HFF-Myc (cell line): ENCODE data around the gene NBAS.
"Not testable (repeated sequence)": the region's sequence is repeated elsewhere in the genome, so short reads cannot be mapped to it uniquely, and the experiment has no call there.

ENCODE experiments used
- DNase-seq: peaks from one replicate; pipeline ENCODE4 v3.0.0-alpha.2; 2011; ENCODE audit warnings: low read depth; ENCODE audit errors: extremely low read depth
- H3K4me3 ChIP-seq: replicated peaks from 2 replicates; pipeline ENCODE4 v1.5.1; 2011; ENCODE audit warnings: low read depth, mild to moderate bottlenecking, control low read depth, low read length
- TF ChIP-seq, protein P1 (sequence below): IDR thresholded peaks from 2 replicates; pipeline ENCODE4 v1.5.1; 2012; ENCODE audit warnings: mild to moderate bottlenecking, low read depth, low read length, control low read depth; ENCODE audit errors: missing control alignments

The NBAS gene

DNA sequence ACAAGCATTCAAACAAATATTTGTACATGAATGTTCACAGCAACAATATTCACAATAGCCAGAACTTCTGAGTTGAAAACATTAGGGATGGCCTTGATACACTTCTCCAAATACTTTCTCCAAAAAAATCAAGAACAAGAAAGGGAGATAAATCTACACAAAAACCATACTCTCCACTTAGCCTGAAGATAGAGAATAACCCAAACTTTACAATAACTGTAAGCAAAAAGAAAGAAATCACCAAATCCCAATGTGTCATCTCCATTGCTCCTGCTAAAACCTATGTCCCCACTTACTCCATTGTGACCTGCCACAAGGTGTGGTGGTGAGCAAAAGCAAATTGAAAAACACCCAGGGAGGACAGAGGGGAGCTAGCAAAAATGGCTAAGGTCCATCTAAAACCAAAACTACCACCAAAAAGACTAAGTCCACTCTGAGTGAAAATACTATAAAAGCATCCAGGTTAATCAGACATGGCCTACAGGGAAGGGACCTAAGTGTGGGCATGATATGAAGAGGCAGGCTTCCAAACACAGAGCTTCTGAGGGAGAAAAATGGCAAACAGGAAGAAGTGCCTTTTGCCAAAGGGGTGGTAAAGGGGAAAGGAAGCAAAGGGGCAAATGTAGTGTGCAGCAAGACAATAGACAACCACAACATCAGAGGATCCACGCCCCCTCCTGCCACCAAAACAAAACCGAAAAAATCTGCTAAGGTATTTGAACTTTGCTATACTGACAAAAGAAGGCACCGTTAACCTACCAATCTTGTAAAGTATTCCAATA lies 56.1 kb downstream of the NBAS start:
- H3K4me3 ChIP-seq, result no peak overlapping the region
- TF ChIP-seq, protein P1, sequence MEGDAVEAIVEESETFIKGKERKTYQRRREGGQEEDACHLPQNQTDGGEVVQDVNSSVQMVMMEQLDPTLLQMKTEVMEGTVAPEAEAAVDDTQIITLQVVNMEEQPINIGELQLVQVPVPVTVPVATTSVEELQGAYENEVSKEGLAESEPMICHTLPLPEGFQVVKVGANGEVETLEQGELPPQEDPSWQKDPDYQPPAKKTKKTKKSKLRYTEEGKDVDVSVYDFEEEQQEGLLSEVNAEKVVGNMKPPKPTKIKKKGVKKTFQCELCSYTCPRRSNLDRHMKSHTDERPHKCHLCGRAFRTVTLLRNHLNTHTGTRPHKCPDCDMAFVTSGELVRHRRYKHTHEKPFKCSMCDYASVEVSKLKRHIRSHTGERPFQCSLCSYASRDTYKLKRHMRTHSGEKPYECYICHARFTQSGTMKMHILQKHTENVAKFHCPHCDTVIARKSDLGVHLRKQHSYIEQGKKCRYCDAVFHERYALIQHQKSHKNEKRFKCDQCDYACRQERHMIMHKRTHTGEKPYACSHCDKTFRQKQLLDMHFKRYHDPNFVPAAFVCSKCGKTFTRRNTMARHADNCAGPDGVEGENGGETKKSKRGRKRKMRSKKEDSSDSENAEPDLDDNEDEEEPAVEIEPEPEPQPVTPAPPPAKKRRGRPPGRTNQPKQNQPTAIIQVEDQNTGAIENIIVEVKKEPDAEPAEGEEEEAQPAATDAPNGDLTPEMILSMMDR, result no peak
- no peak for DNase-seq

DNA sequence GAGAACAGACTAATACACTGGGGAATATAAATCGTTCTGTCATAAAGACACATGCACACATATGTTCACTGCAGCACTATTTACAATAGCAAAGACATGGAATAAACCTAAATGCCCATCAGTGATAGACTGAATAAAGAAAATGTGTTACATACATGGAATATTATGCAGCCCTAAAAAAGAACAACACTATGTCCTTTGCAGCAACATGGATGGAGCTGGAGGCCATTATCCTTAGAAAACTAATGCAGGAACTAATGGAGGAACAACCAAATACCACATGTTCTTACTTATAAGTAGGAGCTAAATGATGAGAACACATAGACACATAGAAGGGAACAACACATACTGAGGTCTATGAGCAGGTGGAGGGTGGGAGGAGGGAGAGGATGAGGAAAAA lies 61.9 kb downstream of the NBAS start:
- not testable (repeated sequence) for DNase-seq, H3K4me3 ChIP-seq

DNA sequence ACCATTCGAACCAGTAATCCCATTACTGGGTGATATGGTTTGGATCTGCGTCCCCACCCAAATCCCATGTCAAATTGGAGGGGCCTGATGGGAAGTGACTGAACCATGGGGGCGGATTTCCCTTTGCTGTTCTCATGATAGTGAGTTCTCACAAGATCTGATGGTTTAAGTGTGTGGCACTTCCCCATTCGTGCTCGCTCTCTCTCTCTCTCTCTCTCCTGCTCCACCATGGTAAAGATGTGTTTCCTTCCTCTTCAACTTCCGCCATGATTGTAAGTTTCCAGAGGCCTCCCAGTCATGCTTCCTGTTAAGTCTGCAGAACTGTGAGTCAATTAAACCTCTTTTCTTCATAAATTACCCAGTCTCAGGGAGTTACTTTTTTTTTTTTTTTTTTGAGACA lies 62.6 kb downstream of the NBAS start:
- H3K4me3 ChIP-seq, result no peak overlapping the region
- TF ChIP-seq, protein P1, result no peak
- DNase-seq, result no peak

DNA sequence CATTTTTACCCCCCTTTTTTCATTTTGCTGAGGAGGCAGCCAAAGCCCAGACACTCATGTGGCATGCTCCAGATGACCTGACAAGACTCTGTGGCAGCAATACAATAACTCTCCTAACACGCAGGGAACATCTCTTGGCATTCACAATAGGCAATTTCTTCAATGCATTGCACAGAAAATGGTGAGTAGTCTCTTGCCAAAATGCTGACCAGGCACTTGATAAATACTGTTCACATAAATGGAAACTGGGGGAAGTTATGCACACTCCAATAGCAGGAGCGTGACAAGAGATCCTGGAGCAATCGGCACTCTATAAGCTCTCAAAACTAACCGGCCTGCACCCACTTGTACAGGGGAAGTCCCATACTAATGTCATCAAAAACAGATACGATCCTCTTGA lies 66.3 kb downstream of the NBAS start:
- H3K4me3 ChIP-seq, result no peak overlapping the region
- DNase-seq, result no peak
- TF ChIP-seq, protein P1, result no peak

DNA sequence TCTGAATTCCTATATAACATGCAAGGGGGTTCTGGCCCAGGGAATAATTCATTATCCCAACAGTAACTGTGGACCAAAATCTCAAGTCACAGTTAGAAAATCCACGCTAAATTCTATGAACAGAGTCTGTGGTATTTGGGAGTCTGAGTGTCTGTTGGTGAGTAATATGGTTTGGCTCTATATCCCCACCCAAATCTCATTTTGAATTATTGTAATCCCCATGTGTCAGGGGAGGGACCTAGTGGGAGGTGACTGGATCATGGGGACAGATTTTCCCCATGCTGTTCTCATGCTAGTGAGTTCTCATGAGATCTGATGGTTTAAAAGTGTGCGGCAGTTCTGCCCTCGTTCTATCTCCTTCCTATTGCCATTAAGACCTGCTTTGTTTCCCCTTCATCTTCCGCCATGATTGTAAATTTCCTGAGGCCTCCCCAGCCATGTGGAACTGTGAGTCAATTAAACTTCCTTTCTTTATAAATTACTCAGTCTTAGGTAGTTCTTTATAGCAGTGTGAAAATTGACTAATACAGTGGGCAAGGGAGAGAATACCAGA lies 68.3 kb downstream of the NBAS start:
- no peak for DNase-seq
- H3K4me3 ChIP-seq, result no peak overlapping the region
- TF ChIP-seq, protein P1, result no peak

DNA sequence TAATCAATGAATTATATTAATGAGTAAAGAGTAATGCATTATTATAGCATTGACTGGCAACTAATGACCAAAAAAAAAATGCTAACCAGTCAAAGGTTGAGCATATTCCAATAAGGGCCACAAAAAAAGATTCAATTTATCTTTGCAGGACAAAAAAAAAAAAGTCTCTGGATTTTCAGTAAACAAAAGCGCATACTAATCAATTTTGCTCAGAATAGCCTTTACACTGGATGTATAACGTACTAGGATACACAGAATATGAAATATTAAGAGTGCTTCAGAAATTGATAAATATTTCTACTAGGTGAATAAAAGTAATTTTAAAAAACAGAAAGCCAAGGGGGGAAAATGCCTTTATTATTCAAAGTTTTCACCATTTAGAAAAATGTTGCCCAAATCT lies 74.4 kb downstream of the NBAS start:
- TF ChIP-seq, protein P1, result no peak

DNA sequence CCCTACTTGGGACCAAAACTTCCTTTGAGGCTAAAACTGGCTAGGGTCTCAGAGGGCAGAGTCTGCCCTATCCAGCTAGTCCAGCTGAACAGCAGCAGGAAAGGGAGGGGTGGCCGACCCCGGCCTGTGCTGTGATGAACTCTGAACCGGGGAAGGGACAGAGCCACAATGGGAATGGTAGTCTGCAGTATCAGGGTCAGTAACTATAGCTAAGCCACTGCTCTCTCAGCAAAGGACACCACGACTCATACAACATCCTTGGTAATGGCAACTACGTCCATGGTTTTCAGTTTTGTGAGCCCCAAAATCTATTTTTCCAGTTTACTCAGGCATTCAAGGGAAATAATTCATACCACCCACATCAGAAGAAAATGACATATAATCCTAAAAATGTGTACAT lies 75.2 kb downstream of the NBAS start:
- no peak for DNase-seq
- no peak overlapping the region for H3K4me3 ChIP-seq
- TF ChIP-seq, protein P1, result no peak

More for the DNA sequence above, 74.4 kb downstream of the NBAS start:
- no peak overlapping the region for H3K4me3 ChIP-seq
- no peak for DNase-seq
